Measurements from ENCODE around the gene SGCD.
"Not testable (repeated sequence)": the region's sequence is repeated elsewhere in the genome, so short reads cannot be mapped to it uniquely, and the experiment has no call there.

SGCD gene

GRCh38 chr5:156593546-156593945 lies 266.6 kb downstream of the SGCD start:
- intact Hi-C loops (cut with DNase I; ENCODE audit: low total_unique reads) = no loop called here
- Histone ChIP-seq H3K4me3 (no peak overlapping the region), H3K27ac (no peak overlapping the region), H3K36me3 (no peaks in the 10 kb centered on the region), H3K4me1 (peaks cover 0 to 19% (median 1%) of the 10 kb centered on the region in 4 donors), H3K27me3 (no peaks in the 10 kb centered on the region), H3K9me3 (no peaks in the 10 kb centered on the region)
- no peak for DNase-seq
- no peak for TF ChIP-seq CTCF (IDR thresholded peaks at IDR 0.05)

- Histone ChIP-seq H3K27ac (no peak overlapping the region), H3K4me1 (peaks cover 0 to 21% (median 0%) of the 10 kb centered on the region in 4 donors), H3K36me3 (no peaks in the 10 kb centered on the region), H3K9me3 (no peaks in the 10 kb centered on the region), H3K4me3 (no peak overlapping the region), H3K27me3 (no peaks in the 10 kb centered on the region)
- no peak for DNase-seq
- intact Hi-C loops (cut with DNase I; ENCODE audit: low total_unique reads) = no loop called here
- no peak for TF ChIP-seq CTCF (IDR thresholded peaks at IDR 0.05)
These were observed 267.4 kb downstream of the SGCD start for GRCh38 chr5:156594406-156594805.

- Histone ChIP-seq H3K4me3 (no peak overlapping the region), H3K36me3 (no peaks in the 10 kb centered on the region), H3K27me3 (no peaks in the 10 kb centered on the region), H3K9me3 (no peaks in the 10 kb centered on the region), H3K27ac (peak overlapping the region in 1 of 2 donors; percentile 51), H3K4me1 (peaks cover 0 to 21% (median 0%) of the 10 kb centered on the region in 4 donors)
- TF ChIP-seq CTCF (IDR thresholded peaks at IDR 0.05) = peak in 1 of 2 experiments; percentile 12
- DNase-seq = peak; percentile 48 to 69
- intact Hi-C loops (cut with DNase I; ENCODE audit: low total_unique reads) = no loop called here
These were observed 268.3 kb downstream of the SGCD start for GRCh38 chr5:156595132-156595787.

- Histone ChIP-seq H3K27ac (no peak overlapping the region), H3K4me1 (peaks cover 0 to 21% (median 0%) of the 10 kb centered on the region in 4 donors), H3K36me3 (peaks cover 0 to 6% (median 0%) of the 10 kb centered on the region in 3 donors), H3K9me3 (peaks cover 0 to 13% (median 9%) of the 10 kb centered on the region in 3 donors), H3K27me3 (no peaks in the 10 kb centered on the region), H3K4me3 (no peak overlapping the region)
- intact Hi-C loops (cut with DNase I; ENCODE audit: low total_unique reads) = no loop called here
- DNase-seq = no peak
- TF ChIP-seq CTCF (IDR thresholded peaks at IDR 0.05) = no peak
These were observed 270.3 kb downstream of the SGCD start for GRCh38 chr5:156597276-156597675.

- peaks cover 0 to 21% (median 0%) of the 10 kb centered on the region in 4 donors for H3K4me1 ChIP-seq
- intact Hi-C loops (cut with DNase I; ENCODE audit: low total_unique reads) = no loop called here
- no peaks in the 10 kb centered on the region for H3K27me3 ChIP-seq
- no peak for DNase-seq
- H3K9me3 ChIP-seq = peaks cover 3 to 27% (median 14%) of the 10 kb centered on the region in 3 donors
- no peak overlapping the region for H3K4me3 ChIP-seq
- TF ChIP-seq CTCF (IDR thresholded peaks at IDR 0.05) = no peak
- H3K27ac ChIP-seq = no peak overlapping the region
- H3K36me3 ChIP-seq = peaks cover 0 to 18% (median 0%) of the 10 kb centered on the region in 3 donors
These were observed 272.0 kb downstream of the SGCD start for GRCh38 chr5:156598964-156599363.

GRCh38 chr5:156610582-156610981 lies 283.6 kb downstream of the SGCD start:
- H3K4me1 ChIP-seq; DNase-seq; intact Hi-C loops (cut with DNase I; ENCODE audit: low total_unique reads); H3K4me3 ChIP-seq; H3K27me3 ChIP-seq; H3K27ac ChIP-seq: not testable (repeated sequence)
- Histone ChIP-seq H3K36me3 (peaks cover 0 to 23% (median 11%) of the 10 kb centered on the region in 3 donors), H3K9me3 (peaks cover 0 to 14% (median 8%) of the 10 kb centered on the region in 3 donors)

All from tibial artery (tissue), 4 donors.